Measurements from ENCODE around the gene MUC20. TPM values are rescaled to one million over a fixed set of nuclear protein-coding genes. Genes with fewer than 3 reads are reported as not detected.
"Not testable (repeated sequence)": the region's sequence is repeated elsewhere in the genome, so short reads cannot be mapped to it uniquely, and the experiment has no call there.

Gene MUC20
- total and polyA plus RNA-seq, 9 of the 15 experiments (the other 6 are each of a cell fraction or from before 2014, with no cell fraction given) = 0.03 to 0.23 (median 0.15) TPM; not detected in 3

GRCh38 chr3:195687209-195687760, 33.5 kb upstream of the MUC20 start (continued):
- TF ChIP-seq CUX1 (CRISPR knock-in tag; IDR thresholded peaks at IDR 0.05) = 0 out of 2 replicates have a peak, but pooled peaks have one; percentile 77
- TF ChIP-seq CREB1 (IDR thresholded peaks at IDR 0.05) = peak; percentile 56
- not testable (repeated sequence) for TF ChIP-seq CREB1 (CRISPR knock-in tag; IDR thresholded peaks at IDR 0.05); ATF1 (CRISPR knock-in tag; IDR thresholded peaks at IDR 0.05); JUND (tag; IDR thresholded peaks at IDR 0.05; ENCODE audit: borderline replicate concordance, low read depth, low read length)
- peak in 1 of 2 experiments; percentile 30; a peak in 2 of 4 replicates for TF ChIP-seq NRF1 (conservative IDR thresholded peaks at IDR 0.05 in 1 of 2, IDR thresholded peaks at IDR 0.05 in 1 of 2)
- 0 out of 2 replicates have a peak, but pooled peaks have one; percentile 10 for TF ChIP-seq ATF1 (tag; IDR thresholded peaks at IDR 0.05)
- TF ChIP-seq ZKSCAN8 (CRISPR knock-in tag; IDR thresholded peaks at IDR 0.05) = peak; percentile 90; the same call in 1 of the 2 replicates
- TF ChIP-seq JUND (IDR thresholded peaks at IDR 0.05; ENCODE audit: borderline replicate concordance, low read depth, low read length) = 0 out of 2 replicates have a peak, but pooled peaks have one; percentile 4
- peak; percentile 97 for TF ChIP-seq ZNF589 (CRISPR knock-in tag; IDR thresholded peaks at IDR 0.05; ENCODE audit: low read depth)
- peak; percentile 62 for TF ChIP-seq ZNF766 (CRISPR knock-in tag; conservative IDR thresholded peaks at IDR 0.05)
- TF ChIP-seq ZNF644 (tag; IDR thresholded peaks at IDR 0.05; ENCODE audit: low read depth) = peak; percentile 68
- peak; percentile 38 for TF ChIP-seq VEZF1 (CRISPR knock-in tag; IDR thresholded peaks at IDR 0.05)
- peak; percentile 98 for TF ChIP-seq ZNF395 (CRISPR knock-in tag; IDR thresholded peaks at IDR 0.05)
- TF ChIP-seq ZBTB11 (CRISPR knock-in tag; IDR thresholded peaks at IDR 0.05) = peak in 1 of 3 experiments; percentile 83; a peak in 2 of 6 replicates
